Trophoblast cell (in vitro differentiated cells and primary cell): ENCODE measurements around the gene PRSS12.

Source experiments
- DNase-seq, 2 donors: peaks; one replicate each; pipeline ENCODE4 v3.0.0-alpha.2; 2016
- H2AFZ ChIP-seq: 2 replicates; pipeline ENCODE4 v1.6.1; 2013; ENCODE audit warnings: low read length, moderate library complexity, mild to moderate bottlenecking; ENCODE audit not compliant: insufficient read depth, poor library complexity
- H2AK5ac ChIP-seq: 2 replicates; pipeline ENCODE4 v1.6.1; 2013; ENCODE audit warnings: mild to moderate bottlenecking, low read length
- H2BK120ac ChIP-seq: 2 replicates; pipeline ENCODE4 v1.6.1; 2013; ENCODE audit warnings: low read length, mild to moderate bottlenecking, moderate library complexity; ENCODE audit not compliant: insufficient read depth, poor library complexity
- H2BK12ac ChIP-seq: 2 replicates; pipeline ENCODE4 v1.6.1; 2013; ENCODE audit warnings: mild to moderate bottlenecking, low read length, moderate library complexity
- H2BK5ac ChIP-seq: 2 replicates; pipeline ENCODE4 v1.6.1; 2013; ENCODE audit warnings: low read length, low read depth, moderate library complexity, mild to moderate bottlenecking; ENCODE audit not compliant: poor library complexity
- H3K14ac ChIP-seq: 2 replicates; pipeline ENCODE4 v1.6.1; 2013; ENCODE audit warnings: mild to moderate bottlenecking, low read length
- H3K18ac ChIP-seq: 2 replicates; pipeline ENCODE4 v1.6.1; 2013; ENCODE audit warnings: mild to moderate bottlenecking, low read length
- H3K23ac ChIP-seq: 2 replicates; pipeline ENCODE4 v1.6.1; 2013; ENCODE audit warnings: low read length
- H3K27ac ChIP-seq: 2 replicates; pipeline ENCODE4 v1.5.1; 2013; ENCODE audit warnings: low read depth, mild to moderate bottlenecking, inconsistent platforms, low read length, moderate library complexity
- H3K27me3 ChIP-seq: 2 replicates; pipeline ENCODE4 v1.6.1; 2013; ENCODE audit warnings: inconsistent platforms, mild to moderate bottlenecking, low read length, moderate library complexity; ENCODE audit not compliant: insufficient read depth
- H3K36me3 ChIP-seq, 2 experiments: 1 replicate in 1 of 2; 2 replicates in 1 of 2; pipeline ENCODE4 v1.6.1; 2013; ENCODE audit warnings: low read length in 2 of 2, mild to moderate bottlenecking in 2 of 2, moderate library complexity in 1 of 2; ENCODE audit not compliant: insufficient read depth in 2 of 2, control insufficient read depth in 1 of 2
- H3K4ac ChIP-seq: 2 replicates; pipeline ENCODE4 v1.6.1; 2013; ENCODE audit warnings: low read depth, mild to moderate bottlenecking, low read length, moderate library complexity
- H3K4me1 ChIP-seq, 2 experiments: 1 replicate in 1 of 2; 2 replicates in 1 of 2; pipeline ENCODE4 v1.6.1; 2013; ENCODE audit warnings: low read length in 2 of 2, mild to moderate bottlenecking in 2 of 2, moderate library complexity in 1 of 2; ENCODE audit not compliant: insufficient read depth in 2 of 2, control insufficient read depth in 1 of 2
- H3K4me2 ChIP-seq: 2 replicates; pipeline ENCODE4 v1.6.1; 2013; ENCODE audit warnings: inconsistent platforms, mild to moderate bottlenecking, low read length, moderate library complexity
- H3K4me3 ChIP-seq: 2 replicates; pipeline ENCODE4 v1.5.1; 2013; ENCODE audit warnings: mild to moderate bottlenecking, low read depth, low read length, inconsistent platforms
- H3K79me1 ChIP-seq: one replicate; pipeline ENCODE4 v1.6.1; 2013; ENCODE audit warnings: low read length
- H3K79me2 ChIP-seq: 2 replicates; pipeline ENCODE4 v1.6.1; 2013; ENCODE audit warnings: low read length, mild to moderate bottlenecking; ENCODE audit not compliant: control insufficient read depth, insufficient read depth, poor library complexity
- H3K9ac ChIP-seq: 2 replicates; pipeline ENCODE4 v1.6.1; 2013; ENCODE audit warnings: mild to moderate bottlenecking, low read length
- H3K9me3 ChIP-seq: 2 replicates; pipeline ENCODE4 v1.6.1; 2013; ENCODE audit warnings: low read depth, mild to moderate bottlenecking, control low read depth, inconsistent platforms, low read length; ENCODE audit not compliant: insufficient read depth
- H4K12ac ChIP-seq: 2 replicates; pipeline ENCODE4 v1.6.1; 2013; ENCODE audit warnings: low read depth, mild to moderate bottlenecking, low read length, moderate library complexity
- H4K8ac ChIP-seq: 2 replicates; pipeline ENCODE4 v1.6.1; 2013; ENCODE audit warnings: low read depth, mild to moderate bottlenecking, low read length, moderate library complexity
- H4K91ac ChIP-seq: one replicate; pipeline ENCODE4 v1.6.1; 2013; ENCODE audit warnings: low read depth, mild to moderate bottlenecking, low read length, moderate library complexity
- WGBS: extraction: QIAGEN DNeasy Blood & Tissue Kit; methylation state at CpG from one replicate; pipeline ENCODE4 v1.1.7; 2013; ENCODE audit warnings: missing lambda C conversion rate; ENCODE audit not compliant: insufficient read length, insufficient coverage; ENCODE audit errors: extremely low coverage; 5-methylcytosine and 5-hydroxymethylcytosine counted together

Gene PRSS12

GRCh38 chr4:118318931-118319330 is 33.9 kb downstream of the PRSS12 start:
- Histone ChIP-seq H4K91ac (no peak overlapping the region), H3K36me3 (peaks cover 17 to 22% of the 10 kb centered on the region in 2 experiments), H4K12ac (no peak overlapping the region), H3K4ac (no peak overlapping the region), H3K27me3 (no peaks in the 10 kb centered on the region), H3K27ac (no peak overlapping the region), H3K18ac (no peak overlapping the region), H2BK120ac (no peak overlapping the region), H2BK12ac (no peak overlapping the region), H3K4me2 (no peak overlapping the region), H3K9ac (no peak overlapping the region), H3K14ac (no peak overlapping the region), H3K79me2 (no peaks in the 10 kb centered on the region), H2BK5ac (no peak overlapping the region), H3K4me1 (no peaks in the 10 kb centered on the region), H3K79me1 (no peaks in the 10 kb centered on the region), H2AFZ (no peak overlapping the region), H2AK5ac (no peak overlapping the region), H3K9me3 (no peaks in the 10 kb centered on the region), H4K8ac (no peak overlapping the region), H3K4me3 (no peak overlapping the region), H3K23ac (no peak overlapping the region)
- WGBS: no CpG with 5 or more reads among the region's 1 CpG
- DNase-seq: no peak

GRCh38 chr4:118317691-118318090 is 35.1 kb downstream of the PRSS12 start:
- Histone ChIP-seq H3K14ac (no peak overlapping the region), H3K4ac (no peak overlapping the region), H3K4me1 (no peaks in the 10 kb centered on the region), H2AFZ (no peak overlapping the region), H2BK120ac (no peak overlapping the region), H3K79me2 (no peaks in the 10 kb centered on the region), H3K9me3 (no peaks in the 10 kb centered on the region), H3K36me3 (peaks cover 20 to 27% of the 10 kb centered on the region in 2 experiments), H3K18ac (no peak overlapping the region), H2BK12ac (no peak overlapping the region), H4K12ac (no peak overlapping the region), H2BK5ac (no peak overlapping the region), H3K79me1 (no peaks in the 10 kb centered on the region), H2AK5ac (no peak overlapping the region), H3K27ac (no peak overlapping the region), H4K8ac (no peak overlapping the region), H3K9ac (no peak overlapping the region), H3K4me2 (no peak overlapping the region), H4K91ac (no peak overlapping the region), H3K27me3 (no peaks in the 10 kb centered on the region), H3K4me3 (no peak overlapping the region), H3K23ac (no peak overlapping the region)
- no peak for DNase-seq
- no CpG with 5 or more reads among the region's 2 CpGs for WGBS

- H3K4me2 ChIP-seq: no peak overlapping the region
- no peak overlapping the region for H2AFZ ChIP-seq
- no peak overlapping the region for H3K23ac ChIP-seq
- no peak overlapping the region for H3K4me3 ChIP-seq
- H2BK120ac ChIP-seq: no peak overlapping the region
- no peaks in the 10 kb centered on the region for H3K9me3 ChIP-seq
- H3K27me3 ChIP-seq: no peaks in the 10 kb centered on the region
- H4K91ac ChIP-seq: no peak overlapping the region
- H3K9ac ChIP-seq: no peak overlapping the region
- no peaks in the 10 kb centered on the region for H3K4me1 ChIP-seq
- H3K27ac ChIP-seq: no peak overlapping the region
- no peak overlapping the region for H3K14ac ChIP-seq
- no peak overlapping the region for H2AK5ac ChIP-seq
- H2BK5ac ChIP-seq: no peak overlapping the region
- no peaks in the 10 kb centered on the region for H3K79me1 ChIP-seq
- peaks cover 12 to 19% of the 10 kb centered on the region in 2 experiments for H3K36me3 ChIP-seq
- no peak overlapping the region for H2BK12ac ChIP-seq
- no peak overlapping the region for H4K12ac ChIP-seq
- DNase-seq: no peak
- no peak overlapping the region for H4K8ac ChIP-seq
- no peak overlapping the region for H3K4ac ChIP-seq
- H3K18ac ChIP-seq: no peak overlapping the region
- no peaks in the 10 kb centered on the region for H3K79me2 ChIP-seq
- WGBS: no CpG with 5 or more reads among the region's 2 CpGs
Observed at GRCh38 chr4:118314221-118314620, 38.6 kb downstream of the PRSS12 start.

- Histone ChIP-seq H3K27ac (no peak overlapping the region), H4K91ac (no peak overlapping the region), H3K4me3 (no peak overlapping the region), H3K18ac (no peak overlapping the region), H3K4ac (no peak overlapping the region), H2AK5ac (no peak overlapping the region), H4K12ac (no peak overlapping the region), H3K14ac (no peak overlapping the region), H3K4me2 (no peak overlapping the region), H3K27me3 (no peaks in the 10 kb centered on the region), H2BK12ac (no peak overlapping the region), H2BK120ac (no peak overlapping the region), H3K36me3 (peaks cover 9 to 15% of the 10 kb centered on the region in 2 experiments), H3K4me1 (no peaks in the 10 kb centered on the region), H2AFZ (no peak overlapping the region), H3K9ac (no peak overlapping the region), H3K9me3 (no peaks in the 10 kb centered on the region), H3K79me1 (no peaks in the 10 kb centered on the region), H3K79me2 (no peaks in the 10 kb centered on the region), H4K8ac (no peak overlapping the region), H3K23ac (no peak overlapping the region), H2BK5ac (no peak overlapping the region)
- DNase-seq: no peak
- WGBS: no CpG with 5 or more reads among the region's 6 CpGs
Observed at GRCh38 chr4:118313098-118313497, 39.7 kb downstream of the PRSS12 start.
